CD14-positive monocyte (primary cell): Measurements from ENCODE around the gene ACSS1. TPM values are rescaled to one million over a fixed set of nuclear protein-coding genes. Genes with fewer than 3 reads are reported as not detected.

Experiments used
- DNase-seq, 3 donors: peaks; one replicate each; pipeline ENCODE4 v3.0.0-alpha.2; 2011 to 2022
- H2AFZ ChIP-seq: 2 replicates; pipeline ENCODE4 v1.6.0; 2012; ENCODE audit warnings: mild to moderate bottlenecking, low read depth, low read length, inconsistent platforms; ENCODE audit not compliant: insufficient read depth, poor library complexity, severe bottlenecking
- H3K27ac ChIP-seq, 2 donors: 1 replicate in 1 of 2; 2 replicates in 1 of 2; pipeline ENCODE4 v1.5.1; 2012 to 2013; ENCODE audit warnings: low read length in 2 of 2, control low read depth in 1 of 2, inconsistent platforms in 1 of 2, low read depth in 1 of 2, mild to moderate bottlenecking in 1 of 2
- H3K27me3 ChIP-seq, 2 donors: one replicate each; pipeline versions ENCODE4 v1.6.0 to v1.6.1; 2011 to 2013; ENCODE audit warnings: low read length in 2 of 2; ENCODE audit not compliant: control insufficient read depth in 2 of 2, insufficient read depth in 2 of 2
- H3K36me3 ChIP-seq, 2 donors: replicated peaks in 1 of 2; 1 replicate in 1 of 2; 2 replicates in 1 of 2; pipeline versions ENCODE4 v1.5.1 to v1.6.1; 2012 to 2013; ENCODE audit warnings: low read length in 2 of 2, control low read depth in 1 of 2, inconsistent platforms in 1 of 2, mild to moderate bottlenecking in 1 of 2; ENCODE audit not compliant: insufficient read depth in 2 of 2, control insufficient read depth in 1 of 2
- H3K4me1 ChIP-seq, 2 donors: 1 replicate in 1 of 2; 2 replicates in 1 of 2; pipeline versions ENCODE4 v1.5.1 to v1.6.1; 2012 to 2013; ENCODE audit warnings: low read length in 2 of 2, control low read depth in 1 of 2, inconsistent platforms in 1 of 2, mild to moderate bottlenecking in 1 of 2, moderate library complexity in 1 of 2; ENCODE audit not compliant: insufficient read depth in 2 of 2, control insufficient read depth in 1 of 2
- H3K4me2 ChIP-seq: replicated peaks from 2 replicates; pipeline ENCODE3; 2012; ENCODE audit warnings: low read length, moderate library complexity, mild to moderate bottlenecking; ENCODE audit not compliant: poor library complexity, severe bottlenecking; ENCODE audit errors: extremely low read depth
- H3K4me3 ChIP-seq, 3 experiments: fragments of 200-600 bp in 1 of 3; sonication (generic) in 1 of 3; replicated peaks in 1 of 3; 1 replicate in 2 of 3; 2 replicates in 1 of 3; pipeline ENCODE4 v1.5.1; 2011 to 2013; ENCODE audit warnings: low read length in 3 of 3, mild to moderate bottlenecking in 3 of 3, control low read depth in 2 of 3, low read depth in 2 of 3, inconsistent platforms in 1 of 3, moderate library complexity in 1 of 3
- H3K79me2 ChIP-seq: 2 replicates; pipeline ENCODE4 v1.6.0; 2012; ENCODE audit warnings: mild to moderate bottlenecking, control low read depth, inconsistent platforms, low read length, moderate library complexity; ENCODE audit not compliant: insufficient read depth
- H3K9ac ChIP-seq: 2 replicates; pipeline ENCODE4 v1.6.0; 2017; ENCODE audit warnings: low read length, mild to moderate bottlenecking; ENCODE audit not compliant: insufficient read depth, poor library complexity, severe bottlenecking
- H3K9me3 ChIP-seq, 2 donors: replicated peaks in 1 of 2; 1 replicate in 1 of 2; 2 replicates in 1 of 2; pipeline versions ENCODE4 v1.5.1 to v1.6.1; 2012 to 2013; ENCODE audit warnings: low read length in 2 of 2, control low read depth in 1 of 2; ENCODE audit not compliant: control insufficient read depth in 1 of 2, insufficient read depth in 1 of 2
- H4K20me1 ChIP-seq: 2 replicates; pipeline ENCODE4 v1.6.0; 2012; ENCODE audit warnings: mild to moderate bottlenecking, low read length, control low read depth, moderate library complexity; ENCODE audit not compliant: insufficient read depth
- H3K27ac Mint-ChIP-seq, 7 donors: one replicate each; pipeline ENCODE4 v1.8.0; 2020; ENCODE audit warnings: mild to moderate bottlenecking in 7 of 7, mixed read lengths in 7 of 7, moderate library complexity in 6 of 7, inconsistent platforms in 2 of 7
- H3K27me3 Mint-ChIP-seq, 3 donors: one replicate each; pipeline ENCODE4 v1.8.0; 2021 to 2022; ENCODE audit warnings: low read depth in 3 of 3, mild to moderate bottlenecking in 3 of 3, mixed read lengths in 3 of 3, moderate library complexity in 3 of 3, inconsistent platforms in 1 of 3
- H3K36me3 Mint-ChIP-seq, 2 donors: one replicate each; pipeline ENCODE4 v1.8.0; 2020; ENCODE audit warnings: mixed read lengths in 2 of 2, inconsistent platforms in 1 of 2, mild to moderate bottlenecking in 1 of 2
- H3K4me1 Mint-ChIP-seq: one replicate; pipeline ENCODE4 v1.8.0; 2020; ENCODE audit warnings: mild to moderate bottlenecking, mixed read lengths
- H3K4me3 Mint-ChIP-seq, 2 donors: one replicate each; pipeline ENCODE4 v1.8.0; 2020; ENCODE audit warnings: mild to moderate bottlenecking in 2 of 2, mixed read lengths in 2 of 2, moderate library complexity in 1 of 2
- H3K9me3 Mint-ChIP-seq, 7 donors: one replicate each; pipeline ENCODE4 v1.8.0; 2020 to 2022; ENCODE audit warnings: mixed read lengths in 7 of 7, mild to moderate bottlenecking in 6 of 7, moderate library complexity in 6 of 7, inconsistent platforms in 2 of 7
- CTCF ChIP-seq: fragments of 200-600 bp; IDR thresholded peaks from one replicate; pipeline ENCODE4 v1.8.0; 2022; ENCODE audit warnings: antibody characterized with exemption, mild to moderate bottlenecking
- WGBS: methylation state at CpG from one replicate; pipeline ENCODE4 v1.1.5; 2013; ENCODE audit warnings: missing lambda C conversion rate; ENCODE audit not compliant: insufficient coverage; 5-methylcytosine and 5-hydroxymethylcytosine counted together
- intact Hi-C, 2 donors: fragments of 100-400 bp; cut with micrococcal nuclease; formaldehyde crosslinking; loops; one replicate each; pipeline versions ENCODE4 v1.15.0 to v1.15.1; 2023
- polyA plus RNA-seq, 3 donors: library from polyadenylated mRNA; depleted of rRNA in 1 of 3; unstranded in 2 of 3; stranded (reverse) in 1 of 3; fragments of 300-500 nt in 2 of 3; fragments of >200 nt in 1 of 3; fragmentation: Illumina TruSeq in 2 of 3; gene quantifications; 1 replicate in 2 of 3; 2 replicates in 1 of 3; pipeline ENCODE4 v1.2.3, GENCODE V29; 2012 to 2021

The ACSS1 gene
- polyA plus RNA-seq, 3 donors = 26.6 to 32.0 (median 27.6) TPM

GRCh38 chr20:25065072-25065624 is 7.2 kb upstream of the ACSS1 start:
- 84% methylated on average over 8 of the region's 9 CpGs for WGBS

DNA sequence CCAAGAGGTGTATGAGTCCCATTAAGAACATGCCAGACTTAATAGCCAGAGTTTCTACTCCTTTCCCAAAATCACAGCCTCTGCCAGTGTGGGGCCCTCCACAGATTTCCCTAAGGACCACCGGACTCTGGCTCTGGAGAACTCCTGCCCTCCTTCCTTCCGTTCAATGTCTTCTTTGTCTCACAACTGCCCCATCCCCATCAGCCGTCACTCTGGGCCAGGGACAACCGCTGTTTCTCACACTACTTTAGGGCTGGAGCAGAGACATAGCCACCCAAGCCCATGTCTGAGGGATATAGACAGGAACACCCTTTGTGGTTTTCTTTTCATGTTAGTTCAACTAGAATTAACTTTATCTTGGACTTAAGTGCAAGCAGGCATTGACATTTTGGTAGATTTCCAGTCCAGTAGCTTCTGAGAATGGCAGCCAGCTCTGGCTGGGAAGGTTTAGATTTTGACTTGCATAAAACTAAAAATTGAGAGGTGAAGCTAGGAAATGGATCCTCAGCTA is 6.7 kb upstream of the ACSS1 start:
- intact Hi-C loops = loop anchor here (1.0 to 10.0 kb wide), 3 partner anchors 69 to 130 kb away; partner anchors contain the start of gene ENTPD6 (in 1 of the 2)

More at GRCh38 chr20:25065072-25065624, 7.2 kb upstream of the ACSS1 start:
- H3K27me3 Mint-ChIP-seq = peaks cover 15 to 16% (median 16%) of the 10 kb centered on the region in 3 donors
- H3K9me3 Mint-ChIP-seq = peaks cover 0 to 2% (median 0%) of the 10 kb centered on the region in 7 donors
- H4K20me1 ChIP-seq = no peaks in the 10 kb centered on the region
- H3K27me3 ChIP-seq = peaks cover 4 to 11% of the 10 kb centered on the region in 2 donors
- H3K9ac ChIP-seq = no peak overlapping the region
- H3K9me3 ChIP-seq = no peaks in the 10 kb centered on the region
- no peak overlapping the region for H3K27ac ChIP-seq
- intact Hi-C loops = loop anchor here (1.0 to 10.0 kb wide), 3 partner anchors 70 to 130 kb away; partner anchors contain the start of gene ENTPD6 (in 1 of the 2)
- no peaks in the 10 kb centered on the region for H3K36me3 ChIP-seq
- H3K4me1 Mint-ChIP-seq = peaks cover 4% of the 10 kb centered on the region
- H3K4me2 ChIP-seq = no peak overlapping the region
- H3K4me3 ChIP-seq = no peak overlapping the region
- DNase-seq = no peak
- no peak overlapping the region for H2AFZ ChIP-seq
- no peaks in the 10 kb centered on the region for H3K79me2 ChIP-seq
- H3K27ac Mint-ChIP-seq = no peak overlapping the region
- no peaks in the 10 kb centered on the region for H3K4me1 ChIP-seq
- no peak for TF ChIP-seq CTCF
- no peak overlapping the region for H3K4me3 Mint-ChIP-seq
- no peaks in the 10 kb centered on the region for H3K36me3 Mint-ChIP-seq

More for the DNA sequence above, 6.7 kb upstream of the ACSS1 start:
- Histone ChIP-seq H3K36me3 (no peaks in the 10 kb centered on the region), H2AFZ (no peak overlapping the region), H4K20me1 (no peaks in the 10 kb centered on the region), H3K4me2 (no peak overlapping the region), H3K27ac (no peak overlapping the region), H3K79me2 (no peaks in the 10 kb centered on the region), H3K4me3 (no peak overlapping the region), H3K4me1 (no peaks in the 10 kb centered on the region), H3K27me3 (peaks cover 3 to 5% of the 10 kb centered on the region in 2 donors), H3K9ac (no peak overlapping the region), H3K9me3 (no peaks in the 10 kb centered on the region)
- 95% methylated on average over 2 of the region's 4 CpGs for WGBS
- peak overlapping the region in 1 of 7 donors; percentile 45 for H3K27ac Mint-ChIP-seq
- TF ChIP-seq CTCF = no peak
- no peak overlapping the region for H3K4me3 Mint-ChIP-seq
- peaks cover 14 to 17% (median 15%) of the 10 kb centered on the region in 3 donors for H3K27me3 Mint-ChIP-seq
- H3K36me3 Mint-ChIP-seq = no peaks in the 10 kb centered on the region
- peaks cover 4% of the 10 kb centered on the region for H3K4me1 Mint-ChIP-seq
- DNase-seq = no peak
- peaks cover 0 to 2% (median 0%) of the 10 kb centered on the region in 7 donors for H3K9me3 Mint-ChIP-seq
